Measurements from ENCODE around the gene TNFRSF4.

DNA sequence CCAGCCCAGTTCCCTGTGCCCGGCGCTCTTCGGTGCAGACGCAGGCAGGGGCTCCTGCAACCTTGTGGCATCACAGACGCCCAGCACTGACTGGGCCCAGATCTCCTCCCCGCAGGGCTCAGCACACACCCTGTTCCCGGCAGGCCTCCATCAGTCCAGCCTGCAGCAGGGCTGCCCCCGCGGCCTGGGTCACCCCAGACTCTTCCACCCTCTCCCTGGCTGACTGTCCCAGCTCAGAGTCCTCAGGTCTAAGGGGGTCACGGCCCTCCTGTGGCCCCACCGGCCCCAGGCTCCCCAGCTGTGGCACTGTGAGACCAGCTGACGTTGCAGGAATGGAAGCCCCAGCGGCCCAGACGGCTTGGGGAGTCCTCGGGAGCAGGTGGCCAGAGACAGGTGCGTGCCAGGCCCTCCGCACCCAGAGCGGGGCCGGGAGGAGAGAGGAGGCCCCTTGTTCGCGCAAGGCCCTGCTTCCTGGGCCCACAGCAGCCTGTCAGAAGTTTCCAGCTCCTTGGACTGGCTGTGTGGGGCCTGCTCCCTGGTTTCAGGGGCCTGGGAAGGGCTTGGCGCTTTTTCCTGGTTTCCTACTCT lies 22.3 kb upstream of the TNFRSF4 start:
- TF ChIP-seq, protein P1, sequence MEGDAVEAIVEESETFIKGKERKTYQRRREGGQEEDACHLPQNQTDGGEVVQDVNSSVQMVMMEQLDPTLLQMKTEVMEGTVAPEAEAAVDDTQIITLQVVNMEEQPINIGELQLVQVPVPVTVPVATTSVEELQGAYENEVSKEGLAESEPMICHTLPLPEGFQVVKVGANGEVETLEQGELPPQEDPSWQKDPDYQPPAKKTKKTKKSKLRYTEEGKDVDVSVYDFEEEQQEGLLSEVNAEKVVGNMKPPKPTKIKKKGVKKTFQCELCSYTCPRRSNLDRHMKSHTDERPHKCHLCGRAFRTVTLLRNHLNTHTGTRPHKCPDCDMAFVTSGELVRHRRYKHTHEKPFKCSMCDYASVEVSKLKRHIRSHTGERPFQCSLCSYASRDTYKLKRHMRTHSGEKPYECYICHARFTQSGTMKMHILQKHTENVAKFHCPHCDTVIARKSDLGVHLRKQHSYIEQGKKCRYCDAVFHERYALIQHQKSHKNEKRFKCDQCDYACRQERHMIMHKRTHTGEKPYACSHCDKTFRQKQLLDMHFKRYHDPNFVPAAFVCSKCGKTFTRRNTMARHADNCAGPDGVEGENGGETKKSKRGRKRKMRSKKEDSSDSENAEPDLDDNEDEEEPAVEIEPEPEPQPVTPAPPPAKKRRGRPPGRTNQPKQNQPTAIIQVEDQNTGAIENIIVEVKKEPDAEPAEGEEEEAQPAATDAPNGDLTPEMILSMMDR (IDR thresholded peaks at IDR 0.05), result no peak
- TF ChIP-seq EZH2 (IDR thresholded peaks at IDR 0.05) (no peak), EZH2phosphoT487 (IDR thresholded peaks at IDR 0.05) (no peak)
